A673 (cell line): ENCODE data around the gene PVALEF. TPM values are rescaled to one million over a fixed set of nuclear protein-coding genes. Genes with fewer than 3 reads are reported as not detected.
"Not testable (repeated sequence)": the region's sequence is repeated elsewhere in the genome, so short reads cannot be mapped to it uniquely, and the experiment has no call there.

ENCODE experiments used
- BruUV-seq: library from RNA; stranded (reverse); fragments of 400-500 nt; replicated peaks from 2 replicates; lab custom pipeline; 2021; lab: Mats Ljungman, UMichigan
- CTCF ChIA-PET: fragments of 300-600 bp; sonication (Branson Sonifier 250); formaldehyde crosslinking; loops from one replicate; lab custom pipeline; 2022; ENCODE audit warnings: antibody characterized with exemption; lab: Charles Lee
- POLR2A ChIA-PET: fragments of 300-600 bp; sonication (Branson Sonifier 250); formaldehyde crosslinking; loops from one replicate; lab custom pipeline; 2022; ENCODE audit warnings: antibody characterized with exemption; ENCODE audit not compliant: low non-redundant PET; lab: Charles Lee
- DNase-seq: peaks from one replicate; pipeline ENCODE4 v3.0.0-alpha.2; 2015; ENCODE audit warnings: low spot score
- H3K27ac ChIP-seq: fragments of 200-600 bp; sonication (generic); 2 replicates; pipeline ENCODE4 v1.5.1; 2016; ENCODE audit warnings: mixed run types, low read depth, mild to moderate bottlenecking, mixed read lengths, antibody characterized with exemption, low read length; ENCODE audit not compliant: poor library complexity, severe bottlenecking
- H3K27me3 ChIP-seq: fragments of 200-600 bp; sonication (generic); replicated peaks from 2 replicates; pipeline ENCODE4 v1.6.1; 2017; ENCODE audit warnings: mixed run types, low read depth, mild to moderate bottlenecking, mixed read lengths, antibody characterized with exemption, low read length; ENCODE audit not compliant: insufficient read depth, poor library complexity
- H3K36me3 ChIP-seq: fragments of 200-600 bp; sonication (generic); 2 replicates; pipeline ENCODE4 v1.6.1; 2016; ENCODE audit warnings: mixed run types, mild to moderate bottlenecking, mixed read lengths, antibody characterized with exemption, low read length; ENCODE audit not compliant: insufficient read depth, poor library complexity, severe bottlenecking
- H3K4me1 ChIP-seq: fragments of 200-600 bp; sonication (generic); 2 replicates; pipeline ENCODE4 v1.6.1; 2017; ENCODE audit warnings: mixed run types, mild to moderate bottlenecking, mixed read lengths, antibody characterized with exemption, low read length; ENCODE audit not compliant: insufficient read depth, poor library complexity, severe bottlenecking
- H3K4me3 ChIP-seq: fragments of 200-600 bp; sonication (generic); 2 replicates; pipeline ENCODE4 v1.5.1; 2016; ENCODE audit warnings: low read depth, mixed run types, mild to moderate bottlenecking, mixed read lengths, low read length; ENCODE audit not compliant: poor library complexity, severe bottlenecking
- H3K9me3 ChIP-seq: fragments of 200-600 bp; sonication (generic); 2 replicates; pipeline ENCODE4 v1.6.1; 2016; ENCODE audit warnings: mixed run types, low read depth, mild to moderate bottlenecking, mixed read lengths, antibody characterized with exemption, low read length; ENCODE audit not compliant: poor library complexity, severe bottlenecking
- EZH2 ChIP-seq: fragments of 200-600 bp; sonication (generic); IDR thresholded peaks from 2 replicates; pipeline ENCODE4 v1.6.1; 2017; ENCODE audit warnings: borderline replicate concordance, low read depth, mild to moderate bottlenecking, mixed read lengths, antibody characterized with exemption, low read length; ENCODE audit not compliant: poor library complexity, severe bottlenecking
- intact Hi-C: fragments of 100-400 bp; cut with micrococcal nuclease; formaldehyde crosslinking; loops from one replicate; pipeline ENCODE4 v1.10.0; 2022; ENCODE audit not compliant: unreplicated experiment
- total RNA-seq: library from RNA; stranded (reverse); gene quantifications from 2 replicates; pipeline ENCODE4 v1.2.3, GENCODE V29; 2021
- TF ChIP-seq, protein P1 (sequence below): fragments of 300-800, 200-600 bp; sonication (generic); conservative IDR thresholded peaks from 2 replicates; pipeline ENCODE4 v1.5.1; 2017; ENCODE audit warnings: low read depth, mild to moderate bottlenecking, antibody characterized with exemption, low read length, moderate library complexity, mixed read lengths

The PVALEF gene
- total RNA-seq, 1 experiment from 2014 or later: not detected

DNA sequence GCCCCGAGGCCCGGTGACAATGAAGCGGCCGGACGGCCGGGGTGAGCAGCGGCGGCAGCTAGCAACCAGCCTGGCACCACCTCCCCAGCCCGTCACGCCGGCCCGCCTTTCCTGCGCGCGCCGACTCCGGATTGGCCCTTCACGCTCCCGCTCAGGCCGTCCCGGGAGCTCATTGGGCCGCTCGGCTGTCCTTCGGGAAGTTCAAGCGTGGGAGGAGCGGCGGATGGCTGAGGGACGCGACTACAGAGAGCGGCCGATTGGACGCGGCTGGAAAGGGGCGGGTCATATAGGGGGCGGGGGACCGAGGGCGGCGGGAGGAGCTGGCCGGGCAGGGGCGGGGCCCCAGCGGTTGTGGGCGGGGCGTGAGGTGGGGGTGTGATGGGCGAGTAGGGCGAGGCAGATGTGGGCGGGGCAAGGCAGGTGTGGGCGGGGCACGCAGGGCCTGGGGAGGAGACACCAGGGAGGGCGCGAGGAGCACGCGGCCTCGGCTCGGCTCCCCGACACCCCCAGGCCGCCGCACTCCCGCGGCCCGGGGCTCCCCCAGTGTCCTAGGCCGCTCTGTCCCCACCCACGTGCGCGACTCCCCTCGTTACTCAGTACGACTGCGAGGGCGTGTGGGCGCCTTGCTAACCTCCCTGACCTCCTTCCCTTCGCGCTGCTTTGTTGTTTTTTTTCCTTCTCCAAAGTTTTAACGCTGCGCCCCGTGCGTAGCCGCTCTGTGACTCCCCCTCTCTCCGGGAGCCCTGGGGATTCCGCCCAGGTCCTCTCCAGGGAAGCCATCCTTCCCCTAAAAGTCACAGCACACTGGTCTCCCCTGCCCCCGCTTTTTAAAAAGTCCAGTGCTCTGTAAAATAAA is 57.8 kb downstream of the PVALEF start, which contains the start of gene CEP131:
Gene CEP131, minus strand, starts transcription at position 60 of the 856 bp plus-strand sequence. CDS start 2,909 bp downstream, outside the sequence.
- H3K4me1 ChIP-seq: peaks cover 10% of the 10 kb centered on the region
- intact Hi-C loops: no loop called here
- peak within 1 kb of the TSS; percentile 79 for H3K27ac ChIP-seq
- ChIA-PET POLR2A (interaction anchor here (0.6 kb wide), 2 partner anchors 172 to 196 kb away, joined by 3 read pairs; no protein-coding TSS in a partner anchor), CTCF (interaction anchor here (0.8 to 1.2 kb wide), 3 partner anchors 13 to 126 kb away, joined by 3 read pairs; partner anchors contain the start of genes NDUFAF8 and TEPSIN)
- H3K27me3 ChIP-seq: no peaks in the 10 kb centered on the region
- peak; percentile 99 for DNase-seq
- H3K9me3 ChIP-seq: peaks cover 5% of the 10 kb centered on the region
- no peaks in the 10 kb centered on the region for H3K36me3 ChIP-seq
- BruUV-seq: no TSS peak
- TF ChIP-seq, protein P1, sequence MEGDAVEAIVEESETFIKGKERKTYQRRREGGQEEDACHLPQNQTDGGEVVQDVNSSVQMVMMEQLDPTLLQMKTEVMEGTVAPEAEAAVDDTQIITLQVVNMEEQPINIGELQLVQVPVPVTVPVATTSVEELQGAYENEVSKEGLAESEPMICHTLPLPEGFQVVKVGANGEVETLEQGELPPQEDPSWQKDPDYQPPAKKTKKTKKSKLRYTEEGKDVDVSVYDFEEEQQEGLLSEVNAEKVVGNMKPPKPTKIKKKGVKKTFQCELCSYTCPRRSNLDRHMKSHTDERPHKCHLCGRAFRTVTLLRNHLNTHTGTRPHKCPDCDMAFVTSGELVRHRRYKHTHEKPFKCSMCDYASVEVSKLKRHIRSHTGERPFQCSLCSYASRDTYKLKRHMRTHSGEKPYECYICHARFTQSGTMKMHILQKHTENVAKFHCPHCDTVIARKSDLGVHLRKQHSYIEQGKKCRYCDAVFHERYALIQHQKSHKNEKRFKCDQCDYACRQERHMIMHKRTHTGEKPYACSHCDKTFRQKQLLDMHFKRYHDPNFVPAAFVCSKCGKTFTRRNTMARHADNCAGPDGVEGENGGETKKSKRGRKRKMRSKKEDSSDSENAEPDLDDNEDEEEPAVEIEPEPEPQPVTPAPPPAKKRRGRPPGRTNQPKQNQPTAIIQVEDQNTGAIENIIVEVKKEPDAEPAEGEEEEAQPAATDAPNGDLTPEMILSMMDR: no peak
- no peak for TF ChIP-seq EZH2
- H3K4me3 ChIP-seq: peak within 1 kb of the TSS; percentile 98

DNA sequence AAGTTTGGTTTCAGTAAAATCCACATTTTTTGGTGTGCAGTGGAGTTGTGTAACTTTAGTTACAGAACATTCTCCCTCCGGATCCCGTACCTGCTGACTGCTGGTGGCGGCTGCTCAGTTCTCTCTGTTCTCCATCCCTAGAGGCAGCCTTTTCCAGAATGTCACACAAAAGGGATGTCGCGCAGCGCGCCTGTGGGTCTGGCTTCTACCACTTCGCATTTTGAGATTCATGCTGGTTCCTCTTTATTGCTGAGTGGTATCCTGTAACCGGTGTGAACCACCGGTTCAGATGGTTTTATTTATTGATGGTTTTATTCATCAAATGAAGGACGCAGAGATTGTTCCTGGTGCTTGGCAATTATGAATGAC is 58.4 kb downstream of the PVALEF start:
- Histone ChIP-seq H3K4me1 (peaks cover 10% of the 10 kb centered on the region), H3K36me3 (no peaks in the 10 kb centered on the region), H3K9me3 (peaks cover 5% of the 10 kb centered on the region), H3K27me3 (no peaks in the 10 kb centered on the region), H3K27ac (no peak overlapping the region), H3K4me3 (no peak overlapping the region)
- no peak for DNase-seq
- ChIA-PET POLR2A (no interaction called here), CTCF (no interaction called here)
- no TSS peak for BruUV-seq
- TF ChIP-seq EZH2: no peak
- TF ChIP-seq, protein P1: no peak
- intact Hi-C loops: no loop called here

DNA sequence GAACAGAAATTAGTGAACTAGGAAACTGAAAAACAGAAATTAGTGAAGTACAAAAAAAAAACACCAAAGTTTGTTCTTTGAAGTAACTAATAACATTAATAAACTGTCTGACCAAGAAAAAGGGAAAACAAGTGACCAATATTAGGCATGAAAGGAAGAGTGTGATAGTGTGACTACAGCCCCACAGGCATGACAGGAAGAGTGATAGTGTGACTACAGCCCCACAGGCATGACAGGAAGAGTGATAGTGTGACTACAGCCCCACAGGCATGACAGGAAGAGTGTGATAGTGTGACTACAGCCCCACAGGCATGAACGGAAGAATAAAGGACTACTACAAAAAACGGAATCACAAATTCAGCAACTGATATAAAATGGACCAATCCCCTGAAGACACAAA is 62.3 kb downstream of the PVALEF start:
- DNase-seq, BruUV-seq, H3K4me1 ChIP-seq, H3K36me3 ChIP-seq, CTCF ChIA-PET, H3K27ac ChIP-seq, H3K9me3 ChIP-seq, H3K4me3 ChIP-seq, H3K27me3 ChIP-seq, intact Hi-C loops: not testable (repeated sequence)
- POLR2A ChIA-PET: interaction anchor here (0.7 kb wide), 1 partner anchor 85 kb away, joined by 15 read pairs; no protein-coding TSS in a partner anchor
